Gastrocnemius medialis (tissue), 4 donors: ENCODE data around the gene CPS1. TPM values are rescaled to one million over a fixed set of nuclear protein-coding genes. Genes with fewer than 3 reads are reported as not detected.

Source experiments
- ATAC-seq, 2 donors: fragments of 150-250 bp; one replicate each; pipeline ENCODE4 v1.9.1; 2016
- DNase-seq, 2 donors: peaks; one replicate each; pipeline ENCODE4 v3.0.0-alpha.2; 2019
- H3K27ac ChIP-seq, 4 donors: fragments of 200-600 bp; sonication (generic); 1 replicate in 1 of 4; 2 replicates in 3 of 4; pipeline ENCODE4 v1.5.1; 2016 to 2018; ENCODE audit warnings: mild to moderate bottlenecking in 2 of 4, moderate library complexity in 1 of 4
- H3K27me3 ChIP-seq, 3 donors: fragments of 200-600 bp; sonication (generic) in 2 of 3; 1 replicate in 1 of 3; 2 replicates in 2 of 3; pipeline versions ENCODE4 v1.5.1 to v1.6.0; 2016 to 2019; ENCODE audit warnings: mild to moderate bottlenecking in 1 of 3, moderate library complexity in 1 of 3
- H3K36me3 ChIP-seq, 2 donors: fragments of 200-600 bp; sonication (generic) in 1 of 2; one replicate each; pipeline ENCODE4 v1.5.1; 2017 to 2018
- H3K4me1 ChIP-seq, 2 donors: fragments of 200-600 bp; sonication (generic) in 1 of 2; one replicate each; pipeline ENCODE4 v1.5.1; 2016 to 2017; ENCODE audit warnings: mild to moderate bottlenecking in 2 of 2
- H3K4me3 ChIP-seq, 4 donors: fragments of 200-600 bp; sonication (generic) in 3 of 4; 1 replicate in 1 of 4; 2 replicates in 3 of 4; pipeline ENCODE4 v1.5.1; 2016 to 2019; ENCODE audit warnings: mild to moderate bottlenecking in 2 of 4
- H3K9me3 ChIP-seq, 3 donors: fragments of 200-600 bp; sonication (generic) in 2 of 3; 1 replicate in 1 of 3; 2 replicates in 2 of 3; pipeline ENCODE4 v1.5.1; 2016 to 2019
- POLR2A ChIP-seq, 2 donors: fragments of 450-650 bp; IDR thresholded peaks; one replicate each; pipeline ENCODE4 v1.6.1; 2017; ENCODE audit warnings: antibody characterized with exemption in 2 of 2, mild to moderate bottlenecking in 2 of 2, moderate library complexity in 2 of 2
- in situ Hi-C, 4 donors: fragments of 200-750 bp; cut with MboI; loops; one replicate each; pipeline versions ENCODE4 v1.15.0 to v1.8.0; 2017; ENCODE audit warnings: low sequenced_read_pairs in 4 of 4
- intact Hi-C: fragments of 100-400 bp; cut with DNase I; formaldehyde crosslinking; loops from one replicate; pipeline ENCODE4 v1.15.1; 2023; ENCODE audit warnings: low total_unique reads
- total RNA-seq, 4 donors: library from RNA; depleted of rRNA; stranded (reverse); fragments of >200 nt; gene quantifications; one replicate each; pipeline versions ENCODE4 v1.1.0 to v1.2.3, GENCODE V29; 2016
- TF ChIP-seq, protein P1 (sequence below), 5 experiments: fragments of 450-650 bp in 3 of 5; fragments of 200-600 bp in 2 of 5; sonication (generic) in 2 of 5; IDR thresholded peaks in 4 of 5; conservative IDR thresholded peaks in 1 of 5; 1 replicate in 4 of 5; 2 replicates in 1 of 5; pipeline ENCODE4 v1.5.1; 2016 to 2019; ENCODE audit warnings: antibody characterized with exemption in 5 of 5, mild to moderate bottlenecking in 3 of 5, moderate library complexity in 3 of 5

Gene CPS1
- total RNA-seq, 4 donors from 2014 or later, result 1.2 to 4.5 (median 2.6) TPM

DNA sequence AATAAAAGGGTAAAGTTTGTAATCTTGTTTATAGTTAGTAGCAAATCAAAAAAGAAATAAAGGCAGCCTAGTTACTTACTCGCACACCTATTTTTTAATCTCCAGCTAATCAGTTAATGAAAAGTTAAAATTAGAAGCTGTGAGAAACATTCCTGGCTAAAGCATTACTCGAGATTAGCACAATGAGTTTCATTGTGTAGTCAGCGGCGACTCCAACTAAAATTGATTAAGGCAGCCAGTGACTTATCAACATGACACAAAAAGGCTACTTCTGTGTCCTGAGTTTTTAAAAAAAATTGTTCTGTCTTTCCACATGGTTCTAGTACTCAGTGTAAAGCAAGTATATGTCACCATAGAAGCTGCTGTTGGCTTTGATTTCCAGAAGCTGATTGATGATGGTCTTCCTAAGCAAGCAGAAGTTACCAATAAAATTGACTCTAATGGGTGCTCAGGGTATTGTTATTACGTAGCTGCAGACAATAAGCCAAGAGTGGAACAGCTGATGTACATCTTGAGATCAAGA, 159.2 kb downstream of the CPS1 start:
- Histone ChIP-seq H3K4me1 (no peaks in the 10 kb centered on the region), H3K4me3 (no peak overlapping the region), H3K9me3 (no peaks in the 10 kb centered on the region), H3K36me3 (no peaks in the 10 kb centered on the region), H3K27ac (no peak overlapping the region), H3K27me3 (no peaks in the 10 kb centered on the region)
- intact Hi-C loops (no loop called here), in situ Hi-C loops (no loop called here)
- TF ChIP-seq POLR2A (IDR thresholded peaks at IDR 0.05), result no peak
- TF ChIP-seq, protein P1, sequence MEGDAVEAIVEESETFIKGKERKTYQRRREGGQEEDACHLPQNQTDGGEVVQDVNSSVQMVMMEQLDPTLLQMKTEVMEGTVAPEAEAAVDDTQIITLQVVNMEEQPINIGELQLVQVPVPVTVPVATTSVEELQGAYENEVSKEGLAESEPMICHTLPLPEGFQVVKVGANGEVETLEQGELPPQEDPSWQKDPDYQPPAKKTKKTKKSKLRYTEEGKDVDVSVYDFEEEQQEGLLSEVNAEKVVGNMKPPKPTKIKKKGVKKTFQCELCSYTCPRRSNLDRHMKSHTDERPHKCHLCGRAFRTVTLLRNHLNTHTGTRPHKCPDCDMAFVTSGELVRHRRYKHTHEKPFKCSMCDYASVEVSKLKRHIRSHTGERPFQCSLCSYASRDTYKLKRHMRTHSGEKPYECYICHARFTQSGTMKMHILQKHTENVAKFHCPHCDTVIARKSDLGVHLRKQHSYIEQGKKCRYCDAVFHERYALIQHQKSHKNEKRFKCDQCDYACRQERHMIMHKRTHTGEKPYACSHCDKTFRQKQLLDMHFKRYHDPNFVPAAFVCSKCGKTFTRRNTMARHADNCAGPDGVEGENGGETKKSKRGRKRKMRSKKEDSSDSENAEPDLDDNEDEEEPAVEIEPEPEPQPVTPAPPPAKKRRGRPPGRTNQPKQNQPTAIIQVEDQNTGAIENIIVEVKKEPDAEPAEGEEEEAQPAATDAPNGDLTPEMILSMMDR (IDR thresholded peaks at IDR 0.05 in 4 of 5, conservative IDR thresholded peaks at IDR 0.05 in 1 of 5), result no peak
- ATAC-seq, result no peak
- no peak for DNase-seq

DNA sequence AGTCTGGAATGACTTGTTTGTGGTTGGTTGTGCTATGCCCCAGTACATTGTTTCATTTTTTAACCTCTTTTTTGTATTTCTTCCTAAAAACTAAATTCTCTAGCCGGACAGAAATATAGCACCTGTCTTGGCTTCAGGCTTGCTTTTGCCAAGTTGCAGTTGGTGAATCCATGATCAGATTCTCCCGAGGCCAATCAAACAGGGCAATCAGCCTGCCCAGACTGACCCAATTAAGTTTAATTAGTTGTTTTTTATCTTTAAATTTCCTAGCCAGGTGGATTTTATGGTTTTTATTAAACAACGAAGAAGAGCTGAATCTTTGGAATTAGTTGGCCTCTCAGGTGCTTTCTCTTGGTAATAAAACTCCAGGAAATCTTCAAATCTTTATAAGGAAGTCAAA, 162.1 kb downstream of the CPS1 start:
- Histone ChIP-seq H3K9me3 (no peaks in the 10 kb centered on the region), H3K27me3 (no peaks in the 10 kb centered on the region), H3K4me1 (no peaks in the 10 kb centered on the region), H3K4me3 (no peak overlapping the region), H3K27ac (no peak overlapping the region), H3K36me3 (no peaks in the 10 kb centered on the region)
- TF ChIP-seq, protein P1 (IDR thresholded peaks at IDR 0.05 in 4 of 5, conservative IDR thresholded peaks at IDR 0.05 in 1 of 5), result no peak
- no peak for TF ChIP-seq POLR2A (IDR thresholded peaks at IDR 0.05)
- intact Hi-C loops (no loop called here), in situ Hi-C loops (no loop called here)
- ATAC-seq (no peak), DNase-seq (no peak)

DNA sequence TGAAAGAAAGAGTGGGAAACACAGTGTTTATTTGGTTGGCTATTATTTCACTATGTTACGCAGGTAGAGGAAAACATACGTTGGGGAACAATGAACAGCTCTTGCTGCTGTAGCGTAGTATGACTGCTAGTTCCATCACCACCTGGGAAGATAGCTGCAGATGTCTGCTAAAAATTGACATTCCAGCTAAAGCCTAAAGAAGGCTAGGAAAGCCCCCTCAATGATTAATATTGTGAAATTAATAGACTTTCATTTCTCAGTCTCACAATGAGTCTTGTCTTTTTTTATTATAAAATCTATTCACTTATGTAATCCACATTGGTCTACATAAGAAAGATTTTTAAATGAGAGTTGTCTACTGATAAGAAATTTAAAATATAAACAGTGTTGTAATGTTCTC, 165.7 kb downstream of the CPS1 start:
- H3K9me3 ChIP-seq, result no peaks in the 10 kb centered on the region
- no peak overlapping the region for H3K27ac ChIP-seq
- no peaks in the 10 kb centered on the region for H3K27me3 ChIP-seq
- H3K4me3 ChIP-seq, result no peak overlapping the region
- in situ Hi-C loops (no loop called here), intact Hi-C loops (no loop called here)
- H3K4me1 ChIP-seq, result no peaks in the 10 kb centered on the region
- no peak for DNase-seq
- TF ChIP-seq, protein P1 (IDR thresholded peaks at IDR 0.05 in 4 of 5, conservative IDR thresholded peaks at IDR 0.05 in 1 of 5), result no peak
- no peak for TF ChIP-seq POLR2A (IDR thresholded peaks at IDR 0.05)
- no peaks in the 10 kb centered on the region for H3K36me3 ChIP-seq
- no peak for ATAC-seq

DNA sequence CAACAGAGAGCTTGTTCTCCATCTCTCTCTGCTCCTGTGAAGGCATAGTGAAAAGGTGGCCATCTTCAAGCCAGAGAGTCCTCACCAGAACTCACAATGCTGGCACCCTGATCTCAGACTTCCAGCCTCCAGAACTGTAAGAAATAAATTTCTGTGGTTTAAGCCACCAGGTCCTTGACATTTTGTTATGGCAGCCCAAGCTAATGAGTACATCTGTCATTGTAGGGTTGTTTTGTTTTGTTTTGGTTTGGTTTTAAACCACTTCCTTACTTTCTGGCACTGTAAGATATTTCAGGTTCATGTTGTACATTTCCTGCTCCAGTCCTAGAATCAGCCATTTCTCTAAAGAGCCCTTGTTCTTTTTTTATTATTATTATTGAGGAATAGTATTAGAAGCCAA, 171.2 kb downstream of the CPS1 start:
- H3K27ac ChIP-seq, result no peak overlapping the region
- intact Hi-C loops (no loop called here), in situ Hi-C loops (no loop called here)
- H3K36me3 ChIP-seq, result no peaks in the 10 kb centered on the region
- no peaks in the 10 kb centered on the region for H3K4me1 ChIP-seq
- no peaks in the 10 kb centered on the region for H3K9me3 ChIP-seq
- DNase-seq (no peak), ATAC-seq (no peak)
- H3K4me3 ChIP-seq, result no peak overlapping the region
- no peak for TF ChIP-seq POLR2A (IDR thresholded peaks at IDR 0.05)
- TF ChIP-seq, protein P1 (IDR thresholded peaks at IDR 0.05 in 4 of 5, conservative IDR thresholded peaks at IDR 0.05 in 1 of 5), result no peak
- H3K27me3 ChIP-seq, result no peaks in the 10 kb centered on the region

Other genes starting within 250 kb of the CPS1 start
- gene MYL1, start 241.4 kb upstream of the CPS1 start, total RNA-seq, result 1,000 to 10,000 TPM; 1,242 to 7,433 (median 2,317) TPM
- 10 to 100 TPM; 19.7 to 38.3 (median 24.3) TPM for gene LANCL1, start 79.8 kb upstream of the CPS1 start, total RNA-seq